G401.6 (cell line): ENCODE results near the gene NEUROG3.

ENCODE experiments used
- FAIRE-seq: peaks from 2 replicates; lab custom pipeline; 2012; peaks lifted over from hg19 to GRCh38; lab: Jason Lieb, UNC

NEUROG3 gene

GRCh38 chr10:69573056-69573806 is at the start of gene NEUROG3:
Gene NEUROG3 (minus strand): TSS chr10:69573422. CDS start chr10:69573043, 379 bp downstream.
- FAIRE-seq: no peak

- FAIRE-seq: no peak
Measured at GRCh38 chr10:69620625-69621024, 47.4 kb upstream of the NEUROG3 start.

GRCh38 chr10:69619626-69620025 is 46.4 kb upstream of the NEUROG3 start:
- FAIRE-seq: no peak

- FAIRE-seq: no peak
Measured at GRCh38 chr10:69618746-69619145, 45.5 kb upstream of the NEUROG3 start.

- no peak for FAIRE-seq
Measured at GRCh38 chr10:69616358-69616757, 43.1 kb upstream of the NEUROG3 start.

- FAIRE-seq: no peak
Measured at GRCh38 chr10:69614130-69614529, 40.9 kb upstream of the NEUROG3 start.

GRCh38 chr10:69612760-69613159 is 39.5 kb upstream of the NEUROG3 start:
- FAIRE-seq: no peak

GRCh38 chr10:69609077-69609476 is 35.9 kb upstream of the NEUROG3 start:
- no peak for FAIRE-seq

- FAIRE-seq: no peak
Measured at GRCh38 chr10:69600761-69601330, 27.6 kb upstream of the NEUROG3 start.

GRCh38 chr10:69588358-69588757 is 15.1 kb upstream of the NEUROG3 start:
- FAIRE-seq: no peak

GRCh38 chr10:69584624-69585023 is 11.4 kb upstream of the NEUROG3 start:
- FAIRE-seq: no peak

GRCh38 chr10:69583106-69583505 is 9.9 kb upstream of the NEUROG3 start:
- FAIRE-seq: no peak

GRCh38 chr10:69580435-69580834 is 7.2 kb upstream of the NEUROG3 start:
- no peak for FAIRE-seq

GRCh38 chr10:69579464-69580060 is 6.3 kb upstream of the NEUROG3 start:
- FAIRE-seq: no peak

GRCh38 chr10:69578508-69578991 is 5.3 kb upstream of the NEUROG3 start:
- FAIRE-seq: no peak

- FAIRE-seq: no peak
Measured at GRCh38 chr10:69577268-69578232, 4.3 kb upstream of the NEUROG3 start.

- FAIRE-seq: no peak
Measured at GRCh38 chr10:69576334-69577011, 3.3 kb upstream of the NEUROG3 start.

- no peak for FAIRE-seq
Measured at GRCh38 chr10:69575164-69575722, 2.0 kb upstream of the NEUROG3 start.

- no peak for FAIRE-seq
Measured at GRCh38 chr10:69574571-69574978, 1.4 kb upstream of the NEUROG3 start.

- FAIRE-seq: no peak
Measured at GRCh38 chr10:69572159-69573055, 815 bp downstream of the NEUROG3 start.
